HepG2 (cell line): ENCODE results near the gene IPO5. TPM values are rescaled to one million over a fixed set of nuclear protein-coding genes. Genes with fewer than 3 reads are reported as not detected.

Experiments
- ATAC-seq: fragments of 200-7000 bp; cut with Tn5 transposase; 3 replicates; pipeline ENCODE4 v1.9.1; 2020; ENCODE audit warnings: mild to moderate bottlenecking, moderate library complexity
- BruUV-seq: library from RNA; stranded (reverse); fragments of 400-500 nt; replicated peaks from 2 replicates; lab custom pipeline; 2021; lab: Mats Ljungman, UMichigan
- CTCF ChIA-PET: fragments of 300-600 bp; formaldehyde crosslinking; extraction: SDS; loops from one replicate; lab custom pipeline; 2021; ENCODE audit warnings: low total read pairs, inconsistent platforms, low intra/inter-chr PET ratio; lab: Yijun Ruan, JAX
- POLR2A ChIA-PET: fragments of 350-600 bp; sonication (Branson Sonifier 250); formaldehyde crosslinking; loops from one replicate; lab custom pipeline; 2020; ENCODE audit warnings: antibody characterized with exemption, inconsistent platforms; lab: Yijun Ruan, JAX
- DNase-seq: peaks from one replicate; pipeline ENCODE4 v3.0.0-alpha.2; 2015; ENCODE audit warnings: low spot score
- FAIRE-seq: peaks from 3 replicates; lab custom pipeline; 2011; peaks lifted over from hg19 to GRCh38; lab: Jason Lieb, UNC
- H2AFZ ChIP-seq: one replicate; pipeline ENCODE4 v1.6.1; 2011; ENCODE audit warnings: low read length, inconsistent platforms
- H3K27ac ChIP-seq: fragments of 300-600 bp; 3 replicates; pipeline ENCODE4 v1.8.0; 2011; ENCODE audit warnings: mixed run types, mild to moderate bottlenecking, mixed read lengths, low read length, inconsistent platforms; ENCODE audit not compliant: insufficient read depth; ENCODE audit errors: extremely low read length
- H3K27me3 ChIP-seq, 2 experiments: fragments of 200-600 bp in 1 of 2; 2 replicates in 1 of 2; 3 replicates in 1 of 2; pipeline versions ENCODE4 v1.6.0 to v1.8.0; 2011; ENCODE audit warnings: low read length in 2 of 2, mild to moderate bottlenecking in 2 of 2, moderate library complexity in 2 of 2, inconsistent platforms in 1 of 2; ENCODE audit not compliant: insufficient read depth in 2 of 2, control insufficient read depth in 1 of 2
- H3K36me3 ChIP-seq, 2 experiments: fragments of 200-600 bp in 1 of 2; replicated peaks in 1 of 2; 2 replicates in 1 of 2; 3 replicates in 1 of 2; pipeline versions ENCODE4 v1.5.1 to v1.8.0; 2011; ENCODE audit warnings: low read length in 2 of 2, inconsistent platforms in 1 of 2; ENCODE audit not compliant: insufficient read depth in 2 of 2, control insufficient read depth in 1 of 2
- H3K4me1 ChIP-seq: 2 replicates; pipeline ENCODE4 v1.5.1; 2012; ENCODE audit warnings: low read length, inconsistent platforms; ENCODE audit not compliant: insufficient read depth
- H3K4me2 ChIP-seq: 2 replicates; pipeline ENCODE4 v1.6.0; 2011; ENCODE audit warnings: low read depth, low read length, inconsistent platforms
- H3K4me3 ChIP-seq, 3 experiments: fragments of 200-600 bp in 1 of 3; sonication (generic), shearing (Covaris generic) in 1 of 3; replicated peaks in 1 of 3; 2 replicates each; pipeline ENCODE4 v1.5.1; 2011 to 2016; ENCODE audit warnings: low read length in 3 of 3, inconsistent platforms in 2 of 3, low read depth in 2 of 3, mild to moderate bottlenecking in 2 of 3, control low read depth in 1 of 3, mixed read lengths in 1 of 3; ENCODE audit not compliant: insufficient read depth in 1 of 3
- H3K79me2 ChIP-seq: one replicate; pipeline ENCODE4 v1.6.1; 2011; ENCODE audit warnings: low read length, inconsistent platforms; ENCODE audit not compliant: insufficient read depth
- H3K9ac ChIP-seq: 2 replicates; pipeline ENCODE4 v1.6.0; 2011; ENCODE audit warnings: mild to moderate bottlenecking, low read depth, low read length, inconsistent platforms; ENCODE audit not compliant: insufficient read depth
- H3K9me3 ChIP-seq: 2 replicates; pipeline ENCODE4 v1.5.1; 2012; ENCODE audit warnings: mild to moderate bottlenecking, low read length
- H4K20me1 ChIP-seq: 2 replicates; pipeline ENCODE4 v1.6.0; 2011; ENCODE audit warnings: inconsistent platforms, mild to moderate bottlenecking, low read length, moderate library complexity; ENCODE audit not compliant: insufficient read depth
- GLI4 ChIP-seq: sonication (generic); formaldehyde crosslinking; IDR thresholded peaks from 2 replicates; pipeline ENCODE4 v1.5.1; 2020; ENCODE audit warnings: missing genetic modification reagents, mild to moderate bottlenecking, moderate library complexity, borderline replicate concordance
- HNRNPLL ChIP-seq: fragments of 200-400 bp; formaldehyde crosslinking; IDR thresholded peaks from 2 replicates; pipeline ENCODE4 v1.6.1; 2017; ENCODE audit warnings: mild to moderate bottlenecking, low read depth, low read length; ENCODE audit not compliant: poor library complexity, severe bottlenecking
- KLF15 ChIP-seq: sonication (generic); formaldehyde crosslinking; IDR thresholded peaks from 2 replicates; pipeline ENCODE4 v1.8.1; 2023; ENCODE audit warnings: borderline replicate concordance, mild to moderate bottlenecking, inconsistent platforms, missing genetic modification reagents, mixed read lengths
- NR2F6 ChIP-seq, 2 experiments: IDR thresholded peaks; 2 replicates each; pipeline ENCODE4 v1.6.1; 2016; ENCODE audit warnings: antibody characterized with exemption in 1 of 2, mild to moderate bottlenecking in 1 of 2
- RBFOX2 ChIP-seq: fragments of 200-400 bp; formaldehyde crosslinking; IDR thresholded peaks from 2 replicates; pipeline ENCODE4 v1.6.1; 2017; ENCODE audit warnings: low read depth, mild to moderate bottlenecking, low read length
- SALL1 ChIP-seq: sonication (generic); formaldehyde crosslinking; IDR thresholded peaks from 2 replicates; pipeline ENCODE4 v1.8.0; 2022; ENCODE audit warnings: mild to moderate bottlenecking, missing genetic modification reagents
- SMAD9 ChIP-seq: sonication (generic); formaldehyde crosslinking; IDR thresholded peaks from 2 replicates; pipeline ENCODE4 v1.5.1; 2020; ENCODE audit warnings: mild to moderate bottlenecking, missing genetic modification reagents
- SNAI1 ChIP-seq: sonication (generic); formaldehyde crosslinking; IDR thresholded peaks from 2 replicates; pipeline ENCODE4 v1.5.0; 2020; ENCODE audit warnings: mild to moderate bottlenecking, missing genetic modification reagents, borderline replicate concordance
- U2AF1 ChIP-seq: fragments of 200-400 bp; formaldehyde crosslinking; optimal IDR thresholded peaks from 2 replicates; pipeline ENCODE3; 2017; ENCODE audit warnings: mild to moderate bottlenecking, low read depth, low read length
- ZEB1 ChIP-seq: IDR thresholded peaks from 2 replicates; pipeline ENCODE4 v1.6.1; 2012; ENCODE audit warnings: mild to moderate bottlenecking, low read depth, inconsistent platforms; ENCODE audit not compliant: insufficient replicate concordance
- ZFP90 ChIP-seq: sonication (generic); formaldehyde crosslinking; IDR thresholded peaks from 2 replicates; pipeline ENCODE4 v1.8.0; 2022; ENCODE audit warnings: missing genetic modification reagents, mild to moderate bottlenecking, inconsistent platforms, borderline replicate concordance
- ZNF180 ChIP-seq: sonication (generic); formaldehyde crosslinking; IDR thresholded peaks from 2 replicates; pipeline ENCODE4 v1.4.0; 2020; ENCODE audit warnings: low read depth, missing genetic modification reagents, borderline replicate concordance
- ZNF468 ChIP-seq: sonication (generic); formaldehyde crosslinking; IDR thresholded peaks from 2 replicates; pipeline ENCODE4 v1.8.0; 2022; ENCODE audit warnings: mild to moderate bottlenecking, moderate library complexity, missing genetic modification reagents
- ZNF619 ChIP-seq: sonication (generic); formaldehyde crosslinking; IDR thresholded peaks from 2 replicates; pipeline ENCODE4 v1.4.0; 2020; ENCODE audit warnings: mild to moderate bottlenecking, missing genetic modification reagents
- ZNF7 ChIP-seq: IDR thresholded peaks from 2 replicates; pipeline ENCODE4 v1.6.1; 2016; ENCODE audit warnings: missing biosample characterization, missing genetic modification reagents
- WGBS: methylation state at CpG from one replicate; pipeline ENCODE4 v1.1.6; 2017; ENCODE audit warnings: low lambda C conversion rate; 5-methylcytosine and 5-hydroxymethylcytosine counted together
- in situ Hi-C: cut with HindIII; loops from 2 replicates; pipeline ENCODE4 v1.10.0; 2017; ENCODE audit warnings: low pct_unique_long_range_greater_than_20kb; ENCODE audit not compliant: extremely low pct_ligation_motif_present
- intact Hi-C: fragments of 100-400 bp; cut with micrococcal nuclease; formaldehyde crosslinking; loops from one replicate; pipeline ENCODE4 v1.10.0; 2022; ENCODE audit not compliant: unreplicated experiment
- polyA plus RNA-seq, 8 experiments: library from polyadenylated mRNA; depleted of rRNA in 3 of 8; stranded (reverse) in 7 of 8; unstranded in 1 of 8; fragments of >200 nt; fragmentation: Illumina TruSeq in 4 of 8; extraction: Trizol in 4 of 8; gene quantifications; 2 replicates each; pipeline versions ENCODE4 v1.2.1 to v1.2.3, GENCODE V29; 2011 to 2016; ENCODE audit warnings: low read depth in 4 of 8, missing spikeins in 1 of 8, mixed read lengths in 1 of 8; ENCODE audit not compliant: insufficient read depth in 1 of 8
- total RNA-seq, 5 experiments: library from RNA; depleted of rRNA; stranded (reverse); fragments of >200 nt; fragmentation: Illumina TruSeq; extraction: Trizol; gene quantifications; 2 replicates each; pipeline ENCODE4 v1.2.3, GENCODE V29; 2016; ENCODE audit warnings: low read depth in 1 of 5
- TF ChIP-seq, protein P1 (sequence below): sonication (generic); formaldehyde crosslinking; IDR thresholded peaks from 2 replicates; pipeline ENCODE4 v1.4.0; 2020; ENCODE audit warnings: missing genetic modification reagents
- TF ChIP-seq, protein P2 (sequence below): IDR thresholded peaks from 2 replicates; pipeline ENCODE4 v1.6.1; 2016; ENCODE audit warnings: low read depth, borderline replicate concordance

IPO5 gene
- total and polyA plus RNA-seq, 2 of the 13 experiments (the other 11 are each of a cell fraction or from before 2014, with no cell fraction given) = 155 to 242 TPM

DNA sequence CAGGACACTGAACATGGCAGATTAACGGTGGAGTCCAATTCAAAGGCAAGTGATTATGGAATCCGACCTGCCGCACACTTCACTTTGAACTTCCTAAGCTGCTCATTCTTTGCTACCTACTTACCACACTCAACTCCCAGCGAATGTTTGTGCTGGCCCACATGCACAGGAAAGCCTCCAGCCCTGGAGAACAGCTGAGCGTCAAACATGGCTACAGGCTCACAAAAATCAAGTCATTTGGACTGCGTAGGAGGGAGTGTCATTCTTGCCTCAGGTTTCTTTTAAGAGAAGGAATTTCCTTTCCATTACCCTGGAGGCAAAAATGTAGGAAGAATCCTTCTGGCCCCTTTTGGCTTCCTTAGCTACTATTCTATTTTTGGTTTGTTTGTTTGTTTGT, 41.3 kb upstream of the IPO5 start:
- BruUV-seq = no TSS peak
- no peaks in the 10 kb centered on the region; the same call in 1 of the 2 replicates for H3K9me3 ChIP-seq
- TF ChIP-seq KLF15 = no peak
- TF ChIP-seq, protein P1, sequence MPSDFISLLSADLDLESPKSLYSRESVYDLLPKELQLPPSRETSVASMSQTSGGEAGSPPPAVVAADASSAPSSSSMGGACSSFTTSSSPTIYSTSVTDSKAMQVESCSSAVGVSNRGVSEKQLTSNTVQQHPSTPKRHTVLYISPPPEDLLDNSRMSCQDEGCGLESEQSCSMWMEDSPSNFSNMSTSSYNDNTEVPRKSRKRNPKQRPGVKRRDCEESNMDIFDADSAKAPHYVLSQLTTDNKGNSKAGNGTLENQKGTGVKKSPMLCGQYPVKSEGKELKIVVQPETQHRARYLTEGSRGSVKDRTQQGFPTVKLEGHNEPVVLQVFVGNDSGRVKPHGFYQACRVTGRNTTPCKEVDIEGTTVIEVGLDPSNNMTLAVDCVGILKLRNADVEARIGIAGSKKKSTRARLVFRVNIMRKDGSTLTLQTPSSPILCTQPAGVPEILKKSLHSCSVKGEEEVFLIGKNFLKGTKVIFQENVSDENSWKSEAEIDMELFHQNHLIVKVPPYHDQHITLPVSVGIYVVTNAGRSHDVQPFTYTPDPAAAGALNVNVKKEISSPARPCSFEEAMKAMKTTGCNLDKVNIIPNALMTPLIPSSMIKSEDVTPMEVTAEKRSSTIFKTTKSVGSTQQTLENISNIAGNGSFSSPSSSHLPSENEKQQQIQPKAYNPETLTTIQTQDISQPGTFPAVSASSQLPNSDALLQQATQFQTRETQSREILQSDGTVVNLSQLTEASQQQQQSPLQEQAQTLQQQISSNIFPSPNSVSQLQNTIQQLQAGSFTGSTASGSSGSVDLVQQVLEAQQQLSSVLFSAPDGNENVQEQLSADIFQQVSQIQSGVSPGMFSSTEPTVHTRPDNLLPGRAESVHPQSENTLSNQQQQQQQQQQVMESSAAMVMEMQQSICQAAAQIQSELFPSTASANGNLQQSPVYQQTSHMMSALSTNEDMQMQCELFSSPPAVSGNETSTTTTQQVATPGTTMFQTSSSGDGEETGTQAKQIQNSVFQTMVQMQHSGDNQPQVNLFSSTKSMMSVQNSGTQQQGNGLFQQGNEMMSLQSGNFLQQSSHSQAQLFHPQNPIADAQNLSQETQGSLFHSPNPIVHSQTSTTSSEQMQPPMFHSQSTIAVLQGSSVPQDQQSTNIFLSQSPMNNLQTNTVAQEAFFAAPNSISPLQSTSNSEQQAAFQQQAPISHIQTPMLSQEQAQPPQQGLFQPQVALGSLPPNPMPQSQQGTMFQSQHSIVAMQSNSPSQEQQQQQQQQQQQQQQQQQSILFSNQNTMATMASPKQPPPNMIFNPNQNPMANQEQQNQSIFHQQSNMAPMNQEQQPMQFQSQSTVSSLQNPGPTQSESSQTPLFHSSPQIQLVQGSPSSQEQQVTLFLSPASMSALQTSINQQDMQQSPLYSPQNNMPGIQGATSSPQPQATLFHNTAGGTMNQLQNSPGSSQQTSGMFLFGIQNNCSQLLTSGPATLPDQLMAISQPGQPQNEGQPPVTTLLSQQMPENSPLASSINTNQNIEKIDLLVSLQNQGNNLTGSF (CRISPR knock-in tag) = no peak
- TF ChIP-seq SALL1 (CRISPR knock-in tag) = no peak
- no peak for TF ChIP-seq ZNF619 (CRISPR knock-in tag)
- TF ChIP-seq ZNF180 = no peak
- TF ChIP-seq RBFOX2 = no peak
- no peak for TF ChIP-seq NR2F6 (IDR thresholded peaks at IDR 0.05)
- no peak for TF ChIP-seq NR2F6 (CRISPR knock-in tag; IDR thresholded peaks at IDR 0.05)
- TF ChIP-seq GLI4 (CRISPR knock-in tag) = no peak
- no peak for TF ChIP-seq ZEB1
- no peak for TF ChIP-seq ZFP90
- no peak for TF ChIP-seq SMAD9 (CRISPR knock-in tag)
- TF ChIP-seq, protein P2, sequence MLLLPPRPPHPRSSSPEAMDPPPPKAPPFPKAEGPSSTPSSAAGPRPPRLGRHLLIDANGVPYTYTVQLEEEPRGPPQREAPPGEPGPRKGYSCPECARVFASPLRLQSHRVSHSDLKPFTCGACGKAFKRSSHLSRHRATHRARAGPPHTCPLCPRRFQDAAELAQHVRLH (CRISPR knock-in tag) = no peak
- TF ChIP-seq SNAI1 = no peak
- TF ChIP-seq ZNF7 = no peak
- no peak for TF ChIP-seq U2AF1
- TF ChIP-seq ZNF468 (CRISPR knock-in tag) = no peak
- no peak for TF ChIP-seq HNRNPLL
- H3K79me2 ChIP-seq = no peaks in the 10 kb centered on the region
- 39% methylated on average over 6 of the region's 6 CpGs for WGBS
- intact Hi-C loops (loop anchor here (5.0 kb wide), 1 partner anchor 55 kb away; no protein-coding TSS in a partner anchor), in situ Hi-C loops (no loop called here)
- ChIA-PET CTCF (no interaction called here), POLR2A (no interaction called here)
- H3K36me3 ChIP-seq = no peaks in the 10 kb centered on the region
- FAIRE-seq = no peak
- no peak overlapping the region for H2AFZ ChIP-seq
- H3K4me3 ChIP-seq = no peak overlapping the region
- H3K9ac ChIP-seq = no peak overlapping the region
- no peak overlapping the region for H3K27ac ChIP-seq
- no peak overlapping the region for H3K4me2 ChIP-seq
- no peak for DNase-seq
- ATAC-seq = no peak
- H4K20me1 ChIP-seq = no peaks in the 10 kb centered on the region
- no peaks in the 10 kb centered on the region for H3K4me1 ChIP-seq
- H3K27me3 ChIP-seq = no peaks in the 10 kb centered on the region; a peak in 1 of 5 replicates
